ENCODE measurements around the gene UCHL5.

DNA sequence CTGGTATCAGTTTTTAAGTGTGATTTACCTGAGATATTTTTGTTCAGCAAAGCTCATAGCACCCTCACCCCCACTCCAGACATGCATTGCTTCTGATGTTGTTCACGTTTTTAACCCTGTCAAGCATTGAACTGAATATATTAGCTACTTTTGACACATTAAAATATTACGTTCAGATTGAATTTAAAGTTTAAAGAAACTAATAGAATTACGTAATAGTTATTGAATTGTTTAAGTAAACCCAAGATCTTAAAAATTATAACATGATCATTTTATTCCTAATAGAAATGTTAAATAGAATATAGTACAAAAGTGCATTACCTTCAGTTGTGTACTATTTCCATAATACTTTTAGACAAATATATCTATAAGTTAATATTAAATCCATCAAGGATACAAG lies 27.2 kb upstream of the UCHL5 start:
- TF ChIP-seq, protein P1, sequence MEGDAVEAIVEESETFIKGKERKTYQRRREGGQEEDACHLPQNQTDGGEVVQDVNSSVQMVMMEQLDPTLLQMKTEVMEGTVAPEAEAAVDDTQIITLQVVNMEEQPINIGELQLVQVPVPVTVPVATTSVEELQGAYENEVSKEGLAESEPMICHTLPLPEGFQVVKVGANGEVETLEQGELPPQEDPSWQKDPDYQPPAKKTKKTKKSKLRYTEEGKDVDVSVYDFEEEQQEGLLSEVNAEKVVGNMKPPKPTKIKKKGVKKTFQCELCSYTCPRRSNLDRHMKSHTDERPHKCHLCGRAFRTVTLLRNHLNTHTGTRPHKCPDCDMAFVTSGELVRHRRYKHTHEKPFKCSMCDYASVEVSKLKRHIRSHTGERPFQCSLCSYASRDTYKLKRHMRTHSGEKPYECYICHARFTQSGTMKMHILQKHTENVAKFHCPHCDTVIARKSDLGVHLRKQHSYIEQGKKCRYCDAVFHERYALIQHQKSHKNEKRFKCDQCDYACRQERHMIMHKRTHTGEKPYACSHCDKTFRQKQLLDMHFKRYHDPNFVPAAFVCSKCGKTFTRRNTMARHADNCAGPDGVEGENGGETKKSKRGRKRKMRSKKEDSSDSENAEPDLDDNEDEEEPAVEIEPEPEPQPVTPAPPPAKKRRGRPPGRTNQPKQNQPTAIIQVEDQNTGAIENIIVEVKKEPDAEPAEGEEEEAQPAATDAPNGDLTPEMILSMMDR (IDR thresholded peaks at IDR 0.05), result no peak
- TF ChIP-seq EZH2 (IDR thresholded peaks at IDR 0.05; ENCODE audit: borderline replicate concordance, insufficient read depth, low read depth, low read length, poor library complexity, severe bottlenecking), result no peak
